HEK293 (cell line): ENCODE measurements around the gene ULBP1.
A peak's percentile ranks its signal among the peaks of the same experiment; 100 is the strongest.

Experiments
- AEBP2 ChIP-seq: fragments of 450-650 bp; formaldehyde crosslinking; IDR thresholded peaks from 2 replicates; pipeline ENCODE4 v1.5.1; 2016; ENCODE audit warnings: missing biosample characterization, missing genetic modification characterization, borderline replicate concordance
- HOXA7 ChIP-seq: sonication (generic); formaldehyde crosslinking; IDR thresholded peaks from 2 replicates; pipeline ENCODE4 v1.8.1; 2022; ENCODE audit warnings: missing genetic modification reagents, borderline replicate concordance
- HOXD13 ChIP-seq: sonication (generic); formaldehyde crosslinking; IDR thresholded peaks from 2 replicates; pipeline ENCODE4 v1.8.0; 2022; ENCODE audit warnings: missing genetic modification reagents, borderline replicate concordance
- INSM2 ChIP-seq: fragments of 450-650 bp; formaldehyde crosslinking; IDR thresholded peaks from 2 replicates; pipeline ENCODE4 v1.5.1; 2016; ENCODE audit warnings: missing biosample characterization, missing genetic modification characterization
- KLF7 ChIP-seq: fragments of 450-650 bp; formaldehyde crosslinking; IDR thresholded peaks from 2 replicates; pipeline ENCODE4 v1.5.1; 2016; ENCODE audit warnings: missing biosample characterization, missing genetic modification characterization, borderline replicate concordance
- MEIS1 ChIP-seq: sonication (generic); formaldehyde crosslinking; IDR thresholded peaks from 2 replicates; pipeline ENCODE4 v1.8.1; 2022; ENCODE audit warnings: missing genetic modification reagents, mild to moderate bottlenecking, borderline replicate concordance
- PBX3 ChIP-seq: sonication (generic); formaldehyde crosslinking; IDR thresholded peaks from 2 replicates; pipeline ENCODE4 v1.8.1; 2022; ENCODE audit warnings: mild to moderate bottlenecking, moderate library complexity, missing genetic modification reagents
- SCRT2 ChIP-seq: fragments of 450-650 bp; formaldehyde crosslinking; IDR thresholded peaks from 2 replicates; pipeline ENCODE4 v1.5.1; 2016; ENCODE audit warnings: missing biosample characterization, missing genetic modification characterization
- ZBTB17 ChIP-seq: fragments of 450-650 bp; formaldehyde crosslinking; IDR thresholded peaks from 2 replicates; pipeline ENCODE4 v1.5.1; 2016; ENCODE audit warnings: missing biosample characterization, missing genetic modification characterization
- ZFP41 ChIP-seq: fragments of 450-650 bp; formaldehyde crosslinking; IDR thresholded peaks from 2 replicates; pipeline ENCODE4 v1.5.1; 2016; ENCODE audit warnings: missing biosample characterization, missing genetic modification characterization, borderline replicate concordance
- ZIC2 ChIP-seq: fragments of 450-650 bp; formaldehyde crosslinking; IDR thresholded peaks from 2 replicates; pipeline ENCODE4 v1.5.1; 2016; ENCODE audit warnings: missing biosample characterization, missing genetic modification characterization
- ZNF114 ChIP-seq: fragments of 450-650 bp; formaldehyde crosslinking; IDR thresholded peaks from 2 replicates; pipeline ENCODE4 v1.5.0; 2017; ENCODE audit warnings: missing biosample characterization, missing genetic modification characterization
- ZNF140 ChIP-seq: fragments of 450-650 bp; formaldehyde crosslinking; IDR thresholded peaks from 2 replicates; pipeline ENCODE4 v1.5.1; 2016; ENCODE audit warnings: missing biosample characterization, missing genetic modification characterization
- ZNF223 ChIP-seq: fragments of 450-650 bp; formaldehyde crosslinking; IDR thresholded peaks from 2 replicates; pipeline ENCODE4 v1.5.1; 2016; ENCODE audit warnings: missing biosample characterization, missing genetic modification characterization
- ZNF366 ChIP-seq: fragments of 450-650 bp; formaldehyde crosslinking; conservative IDR thresholded peaks from 2 replicates; pipeline ENCODE4 v1.5.1; 2016; ENCODE audit warnings: missing biosample characterization, missing genetic modification characterization
- ZNF394 ChIP-seq: fragments of 450-650 bp; formaldehyde crosslinking; IDR thresholded peaks from 2 replicates; pipeline ENCODE4 v1.5.1; 2016; ENCODE audit warnings: missing biosample characterization, missing genetic modification characterization, mild to moderate bottlenecking, moderate library complexity, borderline replicate concordance
- ZNF423 ChIP-seq: fragments of 450-650 bp; formaldehyde crosslinking; IDR thresholded peaks from 2 replicates; pipeline ENCODE4 v1.5.1; 2016; ENCODE audit warnings: missing biosample characterization, missing genetic modification characterization
- ZNF521 ChIP-seq: fragments of 450-650 bp; formaldehyde crosslinking; IDR thresholded peaks from 2 replicates; pipeline ENCODE4 v1.5.1; 2017; ENCODE audit warnings: missing biosample characterization, mild to moderate bottlenecking, missing genetic modification characterization
- ZNF548 ChIP-seq: fragments of 450-650 bp; formaldehyde crosslinking; IDR thresholded peaks from 2 replicates; pipeline ENCODE4 v1.5.1; 2016; ENCODE audit warnings: missing biosample characterization, missing genetic modification characterization
- ZNF580 ChIP-seq: fragments of 450-650 bp; formaldehyde crosslinking; IDR thresholded peaks from 2 replicates; pipeline ENCODE4 v1.5.1; 2016; ENCODE audit warnings: missing biosample characterization, missing genetic modification characterization
- ZNF626 ChIP-seq: fragments of 450-650 bp; sonication (Bioruptor Pico); formaldehyde crosslinking; IDR thresholded peaks from 2 replicates; pipeline ENCODE4 v1.5.1; 2018; ENCODE audit warnings: missing biosample characterization, missing genetic modification characterization, inconsistent platforms
- ZNF777 ChIP-seq: fragments of 450-650 bp; formaldehyde crosslinking; IDR thresholded peaks from 2 replicates; pipeline ENCODE4 v1.5.1; 2017; ENCODE audit warnings: missing biosample characterization, missing genetic modification characterization, borderline replicate concordance
- ZSCAN4 ChIP-seq: fragments of 450-650 bp; formaldehyde crosslinking; IDR thresholded peaks from 2 replicates; pipeline ENCODE4 v1.5.1; 2017; ENCODE audit warnings: missing biosample characterization, missing genetic modification characterization
- ZSCAN5A ChIP-seq: fragments of 450-650 bp; formaldehyde crosslinking; IDR thresholded peaks from 2 replicates; pipeline ENCODE4 v1.5.1; 2016; ENCODE audit warnings: missing biosample characterization, missing genetic modification characterization
- TF ChIP-seq, protein P1 (sequence below): fragments of 450-650 bp; formaldehyde crosslinking; IDR thresholded peaks from 2 replicates; pipeline ENCODE4 v1.5.1; 2016; ENCODE audit warnings: missing biosample characterization, missing genetic modification characterization
- TF ChIP-seq, protein P2 (sequence below): IDR thresholded peaks from 2 replicates; pipeline ENCODE4 v1.6.1; 2011; ENCODE audit warnings: mild to moderate bottlenecking, low read depth, low read length, borderline replicate concordance
- TF ChIP-seq, protein P3 (sequence below): fragments of 450-650 bp; formaldehyde crosslinking; IDR thresholded peaks from 2 replicates; pipeline ENCODE4 v1.5.1; 2017; ENCODE audit warnings: missing biosample characterization, missing genetic modification characterization

The ULBP1 gene

GRCh38 chr6:149975400-149975799, 11.7 kb downstream of the ULBP1 start (continued):
- TF ChIP-seq ZBTB17 (tag by site-specific recombination) = no peak
- no peak for TF ChIP-seq ZNF580 (tag by site-specific recombination)
- TF ChIP-seq AEBP2 (tag by site-specific recombination) = no peak
- TF ChIP-seq ZNF626 (tag by site-specific recombination) = no peak
- TF ChIP-seq, protein P1, sequence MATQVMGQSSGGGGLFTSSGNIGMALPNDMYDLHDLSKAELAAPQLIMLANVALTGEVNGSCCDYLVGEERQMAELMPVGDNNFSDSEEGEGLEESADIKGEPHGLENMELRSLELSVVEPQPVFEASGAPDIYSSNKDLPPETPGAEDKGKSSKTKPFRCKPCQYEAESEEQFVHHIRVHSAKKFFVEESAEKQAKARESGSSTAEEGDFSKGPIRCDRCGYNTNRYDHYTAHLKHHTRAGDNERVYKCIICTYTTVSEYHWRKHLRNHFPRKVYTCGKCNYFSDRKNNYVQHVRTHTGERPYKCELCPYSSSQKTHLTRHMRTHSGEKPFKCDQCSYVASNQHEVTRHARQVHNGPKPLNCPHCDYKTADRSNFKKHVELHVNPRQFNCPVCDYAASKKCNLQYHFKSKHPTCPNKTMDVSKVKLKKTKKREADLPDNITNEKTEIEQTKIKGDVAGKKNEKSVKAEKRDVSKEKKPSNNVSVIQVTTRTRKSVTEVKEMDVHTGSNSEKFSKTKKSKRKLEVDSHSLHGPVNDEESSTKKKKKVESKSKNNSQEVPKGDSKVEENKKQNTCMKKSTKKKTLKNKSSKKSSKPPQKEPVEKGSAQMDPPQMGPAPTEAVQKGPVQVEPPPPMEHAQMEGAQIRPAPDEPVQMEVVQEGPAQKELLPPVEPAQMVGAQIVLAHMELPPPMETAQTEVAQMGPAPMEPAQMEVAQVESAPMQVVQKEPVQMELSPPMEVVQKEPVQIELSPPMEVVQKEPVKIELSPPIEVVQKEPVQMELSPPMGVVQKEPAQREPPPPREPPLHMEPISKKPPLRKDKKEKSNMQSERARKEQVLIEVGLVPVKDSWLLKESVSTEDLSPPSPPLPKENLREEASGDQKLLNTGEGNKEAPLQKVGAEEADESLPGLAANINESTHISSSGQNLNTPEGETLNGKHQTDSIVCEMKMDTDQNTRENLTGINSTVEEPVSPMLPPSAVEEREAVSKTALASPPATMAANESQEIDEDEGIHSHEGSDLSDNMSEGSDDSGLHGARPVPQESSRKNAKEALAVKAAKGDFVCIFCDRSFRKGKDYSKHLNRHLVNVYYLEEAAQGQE (tag by site-specific recombination) = no peak
- TF ChIP-seq, protein P2, sequence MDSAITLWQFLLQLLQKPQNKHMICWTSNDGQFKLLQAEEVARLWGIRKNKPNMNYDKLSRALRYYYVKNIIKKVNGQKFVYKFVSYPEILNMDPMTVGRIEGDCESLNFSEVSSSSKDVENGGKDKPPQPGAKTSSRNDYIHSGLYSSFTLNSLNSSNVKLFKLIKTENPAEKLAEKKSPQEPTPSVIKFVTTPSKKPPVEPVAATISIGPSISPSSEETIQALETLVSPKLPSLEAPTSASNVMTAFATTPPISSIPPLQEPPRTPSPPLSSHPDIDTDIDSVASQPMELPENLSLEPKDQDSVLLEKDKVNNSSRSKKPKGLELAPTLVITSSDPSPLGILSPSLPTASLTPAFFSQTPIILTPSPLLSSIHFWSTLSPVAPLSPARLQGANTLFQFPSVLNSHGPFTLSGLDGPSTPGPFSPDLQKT = no peak
- TF ChIP-seq ZNF223 (tag by site-specific recombination) = no peak
- TF ChIP-seq, protein P3, sequence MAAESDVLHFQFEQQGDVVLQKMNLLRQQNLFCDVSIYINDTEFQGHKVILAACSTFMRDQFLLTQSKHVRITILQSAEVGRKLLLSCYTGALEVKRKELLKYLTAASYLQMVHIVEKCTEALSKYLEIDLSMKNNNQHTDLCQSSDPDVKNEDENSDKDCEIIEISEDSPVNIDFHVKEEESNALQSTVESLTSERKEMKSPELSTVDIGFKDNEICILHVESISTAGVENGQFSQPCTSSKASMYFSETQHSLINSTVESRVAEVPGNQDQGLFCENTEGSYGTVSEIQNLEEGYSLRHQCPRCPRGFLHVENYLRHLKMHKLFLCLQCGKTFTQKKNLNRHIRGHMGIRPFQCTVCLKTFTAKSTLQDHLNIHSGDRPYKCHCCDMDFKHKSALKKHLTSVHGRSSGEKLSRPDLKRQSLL (tag by site-specific recombination) = no peak
- no peak for TF ChIP-seq INSM2
- TF ChIP-seq ZIC2 (tag by site-specific recombination) = no peak
- TF ChIP-seq ZNF394 (tag by site-specific recombination) = no peak
- TF ChIP-seq ZNF548 (tag by site-specific recombination) = peak; percentile 28; the same call in 1 of the 2 replicates
- no peak for TF ChIP-seq ZSCAN4 (tag by site-specific recombination)
- TF ChIP-seq ZSCAN5A (tag by site-specific recombination) = no peak
- 0 out of 2 replicates have a peak, but pooled peaks have one; percentile 25 for TF ChIP-seq ZNF777
- TF ChIP-seq ZNF140 (tag by site-specific recombination) = no peak
- TF ChIP-seq HOXA7 (CRISPR knock-in tag) = no peak
- no peak for TF ChIP-seq SCRT2 (tag by site-specific recombination)
- TF ChIP-seq ZNF114 (tag by site-specific recombination) = peak; percentile 36; the same call in 1 of the 2 replicates
- TF ChIP-seq MEIS1 (CRISPR knock-in tag) = no peak
- peak; percentile 100 for TF ChIP-seq ZNF366 (tag by site-specific recombination)
- no peak for TF ChIP-seq ZNF423 (tag by site-specific recombination)
- no peak for TF ChIP-seq ZFP41 (tag by site-specific recombination)
- no peak for TF ChIP-seq KLF7
- 0 out of 2 replicates have a peak, but pooled peaks have one; percentile 64 for TF ChIP-seq ZNF521 (tag by site-specific recombination)
- no peak for TF ChIP-seq PBX3 (CRISPR knock-in tag)
- TF ChIP-seq HOXD13 = no peak
